ENCODE measurements around the gene CD44. TPM values are rescaled to one million over a fixed set of nuclear protein-coding genes. Genes with fewer than 3 reads are reported as not detected.
A peak's percentile ranks its signal among the peaks of the same experiment; 100 is the strongest.

Gene CD44
- total and polyA plus RNA-seq, 2 experiments from 2014 or later, result 405 to 519 TPM

DNA sequence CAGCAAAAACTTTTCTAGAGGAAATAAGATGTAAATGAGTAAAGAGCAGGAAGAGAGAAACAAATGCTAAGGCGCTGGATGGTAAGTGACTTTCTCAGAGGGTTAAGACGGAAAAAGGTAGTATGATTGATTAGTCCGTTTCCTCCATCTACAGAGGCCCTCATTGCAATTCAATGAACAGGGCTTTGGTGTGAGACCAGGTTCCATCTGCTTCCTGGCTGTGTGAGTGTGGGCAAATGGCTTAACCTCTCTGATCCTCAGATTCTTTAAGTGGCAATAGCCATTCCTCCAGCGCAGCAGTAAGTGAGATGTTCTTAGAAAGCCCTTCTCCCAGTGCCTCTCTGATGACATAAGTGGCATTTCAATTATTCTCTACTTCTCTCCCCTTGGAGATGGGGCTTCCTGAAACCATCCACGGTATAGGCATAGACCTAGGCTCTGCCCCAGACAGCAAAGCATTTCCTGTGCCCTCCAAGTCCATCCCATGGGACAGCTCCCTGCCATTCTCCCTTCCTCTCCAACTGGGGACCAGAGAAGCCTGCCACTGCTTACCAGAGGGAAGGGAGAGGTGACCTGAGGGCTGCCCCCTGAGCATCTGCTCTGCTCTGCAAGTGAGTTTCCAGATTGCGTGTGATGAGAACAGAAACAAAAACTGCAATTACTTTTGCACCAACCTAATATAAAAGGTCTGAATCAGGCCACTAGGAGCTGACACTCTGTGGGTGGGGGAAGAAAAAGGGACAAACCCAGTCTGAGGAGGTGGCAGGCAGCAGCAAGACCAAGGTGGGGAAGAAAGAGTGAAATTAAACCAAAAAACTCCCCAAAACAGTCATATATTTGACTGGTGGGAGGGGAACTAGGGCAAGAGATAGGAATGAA lies 12.7 kb upstream of the CD44 start:
- Histone ChIP-seq H3K9ac (no peak overlapping the region), H3K4me2 (ENCODE audit: unreplicated experiment) (no peak overlapping the region), H3K4me3 (no peak overlapping the region), H3K27me3 (replicated peaks; ENCODE audit: insufficient read depth) (no peaks in the 10 kb centered on the region), H4K20me1 (ENCODE audit: insufficient read depth) (no peaks in the 10 kb centered on the region), H3K27ac (no peak overlapping the region), H2AFZ (no peak overlapping the region), H3F3A (ENCODE audit: insufficient read depth) (no peaks in the 10 kb centered on the region), H3K9me2 (ENCODE audit: insufficient read depth) (no peaks in the 10 kb centered on the region), H3K79me2 (ENCODE audit: insufficient read depth) (no peaks in the 10 kb centered on the region), H3K4me1 (ENCODE audit: insufficient read depth) (no peaks in the 10 kb centered on the region), H3K9me3 (ENCODE audit: low read depth) (no peaks in the 10 kb centered on the region), H3K36me3 (ENCODE audit: low read depth) (no peaks in the 10 kb centered on the region)
- DNase-seq, result peak; percentile 7
- TF ChIP-seq EZH2 (IDR thresholded peaks at IDR 0.05; ENCODE audit: insufficient read depth, poor library complexity, severe bottlenecking) (no peak), EZH2phosphoT487 (IDR thresholded peaks at IDR 0.05; ENCODE audit: insufficient read depth, low read depth) (no peak)
- in situ Hi-C loops (cut with MboI), result no loop called here
- WGBS, 2 experiments (ENCODE audit: low coverage in 1 of 2, low lambda C conversion rate in 2 of 2, missing lambda C conversion rate in 2 of 2), result 91 to 93% methylated on average over 6 of the region's 6 CpGs

DNA sequence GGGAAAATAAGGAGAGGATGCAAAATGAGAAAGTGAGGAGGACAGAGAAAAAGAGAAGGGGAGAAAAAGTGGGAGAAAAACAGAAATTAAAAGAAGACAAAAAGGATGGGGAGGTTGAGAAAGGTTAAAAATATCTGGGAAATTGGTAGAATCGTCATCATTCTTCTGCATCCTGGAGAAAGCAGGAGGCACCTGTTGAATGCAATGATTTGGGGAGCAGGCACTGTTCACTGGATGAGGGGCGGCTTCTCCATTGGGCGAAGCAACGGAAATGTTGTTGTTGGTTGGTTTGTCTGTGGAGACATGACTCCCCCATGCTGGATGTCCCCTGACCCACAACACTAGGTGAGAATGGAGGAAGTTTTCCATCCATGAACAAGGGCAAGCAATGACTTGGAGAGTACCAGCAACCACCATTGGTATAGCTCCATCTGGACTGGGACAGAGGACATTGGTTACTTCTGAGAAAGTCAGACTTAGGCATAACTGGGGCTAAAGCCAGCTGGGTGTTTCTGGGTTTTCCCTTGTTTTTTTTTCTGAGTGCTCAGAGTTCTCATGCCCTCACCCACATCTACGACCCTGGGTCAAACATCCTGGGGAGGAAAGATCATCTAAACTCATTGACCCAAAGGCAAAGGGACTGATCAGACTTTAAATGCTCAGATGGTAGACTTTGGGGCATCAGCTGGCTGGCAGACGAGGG lies 11.9 kb upstream of the CD44 start:
- Histone ChIP-seq H3K27me3 (replicated peaks; ENCODE audit: insufficient read depth) (no peaks in the 10 kb centered on the region), H4K20me1 (ENCODE audit: insufficient read depth) (no peaks in the 10 kb centered on the region), H3K79me2 (ENCODE audit: insufficient read depth) (no peaks in the 10 kb centered on the region), H3K9me2 (ENCODE audit: insufficient read depth) (no peaks in the 10 kb centered on the region), H3K4me3 (no peak overlapping the region), H3K4me1 (ENCODE audit: insufficient read depth) (no peaks in the 10 kb centered on the region), H3K4me2 (ENCODE audit: unreplicated experiment) (no peak overlapping the region), H3K27ac (no peak overlapping the region), H3F3A (ENCODE audit: insufficient read depth) (no peaks in the 10 kb centered on the region), H3K9me3 (ENCODE audit: low read depth) (no peaks in the 10 kb centered on the region), H2AFZ (no peak overlapping the region), H3K9ac (no peak overlapping the region), H3K36me3 (ENCODE audit: low read depth) (no peaks in the 10 kb centered on the region)
- in situ Hi-C loops (cut with MboI), result no loop called here
- no peak for DNase-seq
- TF ChIP-seq EZH2phosphoT487 (IDR thresholded peaks at IDR 0.05; ENCODE audit: insufficient read depth, low read depth), result no peak
- TF ChIP-seq EZH2 (IDR thresholded peaks at IDR 0.05; ENCODE audit: insufficient read depth, poor library complexity, severe bottlenecking), result no peak
- 84 to 90% methylated on average over 6 of the region's 6 CpGs for WGBS, 2 experiments (ENCODE audit: low coverage in 1 of 2, low lambda C conversion rate in 2 of 2, missing lambda C conversion rate in 2 of 2)

DNA sequence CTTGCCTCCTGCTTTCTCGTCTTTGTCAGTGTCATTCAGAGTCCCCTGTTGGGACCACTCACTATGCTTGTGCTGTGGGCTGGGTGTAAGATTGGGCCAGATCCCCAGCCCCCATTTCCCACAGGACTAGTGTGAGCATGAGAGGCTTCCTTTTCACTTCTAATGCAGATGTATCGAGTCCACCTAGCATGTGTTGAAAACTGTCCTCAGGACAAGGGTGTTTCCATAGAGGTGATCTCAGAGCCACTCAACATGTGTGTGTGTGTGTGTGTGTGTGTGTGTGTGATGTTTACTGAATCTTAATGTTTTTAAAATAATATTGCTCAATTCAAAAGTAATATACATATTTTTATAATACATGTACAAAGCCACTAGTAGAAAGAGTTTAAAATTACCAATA lies 11.4 kb upstream of the CD44 start:
- Histone ChIP-seq H3K4me2 (ENCODE audit: unreplicated experiment) (no peak overlapping the region), H3K9me2 (ENCODE audit: insufficient read depth) (no peaks in the 10 kb centered on the region), H3K27ac (no peak overlapping the region), H3K36me3 (ENCODE audit: low read depth) (no peaks in the 10 kb centered on the region), H3F3A (ENCODE audit: insufficient read depth) (no peaks in the 10 kb centered on the region), H2AFZ (no peak overlapping the region), H4K20me1 (ENCODE audit: insufficient read depth) (no peaks in the 10 kb centered on the region), H3K79me2 (ENCODE audit: insufficient read depth) (no peaks in the 10 kb centered on the region), H3K9me3 (ENCODE audit: low read depth) (no peaks in the 10 kb centered on the region), H3K9ac (no peak overlapping the region), H3K27me3 (replicated peaks; ENCODE audit: insufficient read depth) (no peaks in the 10 kb centered on the region), H3K4me3 (no peak overlapping the region), H3K4me1 (ENCODE audit: insufficient read depth) (no peaks in the 10 kb centered on the region)
- TF ChIP-seq EZH2phosphoT487 (IDR thresholded peaks at IDR 0.05; ENCODE audit: insufficient read depth, low read depth), result no peak
- no peak for TF ChIP-seq EZH2 (IDR thresholded peaks at IDR 0.05; ENCODE audit: insufficient read depth, poor library complexity, severe bottlenecking)
- no peak for DNase-seq
- WGBS, 2 experiments (ENCODE audit: low coverage in 1 of 2, low lambda C conversion rate in 2 of 2, missing lambda C conversion rate in 2 of 2), result 71 to 73% methylated on average over 2 of the region's 2 CpGs
- in situ Hi-C loops (cut with MboI), result no loop called here

DNA sequence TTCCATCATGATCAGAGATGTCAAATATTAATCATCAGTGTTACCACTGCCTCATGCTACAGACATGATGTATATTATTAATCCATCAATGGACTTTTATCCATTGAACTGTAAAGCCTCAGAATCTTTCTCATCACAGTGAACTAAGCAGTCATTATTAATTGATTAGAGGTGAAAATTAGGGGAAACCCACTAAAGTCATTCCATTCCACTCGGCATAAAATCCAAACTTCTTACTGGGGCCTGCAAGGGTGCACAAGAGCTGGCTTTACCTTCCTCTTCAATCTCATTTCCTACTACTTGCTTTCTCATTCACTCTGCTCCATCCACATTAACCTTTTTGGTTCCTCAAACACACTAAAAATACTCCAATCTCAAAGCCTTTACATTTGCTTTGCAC lies 7.9 kb upstream of the CD44 start:
- in situ Hi-C loops (cut with MboI), result no loop called here

More for the DNA sequence above, 7.9 kb upstream of the CD44 start:
- no peak overlapping the region for H3K4me3 ChIP-seq
- H4K20me1 ChIP-seq (ENCODE audit: insufficient read depth), result no peaks in the 10 kb centered on the region
- no peak overlapping the region for H3K9ac ChIP-seq
- 94 to 100% methylated on average over 1 of the region's 1 CpG for WGBS, 2 experiments (ENCODE audit: low coverage in 1 of 2, low lambda C conversion rate in 2 of 2, missing lambda C conversion rate in 2 of 2)
- H3K27ac ChIP-seq, result no peak overlapping the region
- peaks cover 19% of the 10 kb centered on the region for H3F3A ChIP-seq (ENCODE audit: insufficient read depth)
- no peaks in the 10 kb centered on the region for H3K36me3 ChIP-seq (ENCODE audit: low read depth)
- no peaks in the 10 kb centered on the region for H3K79me2 ChIP-seq (ENCODE audit: insufficient read depth)
- no peak overlapping the region for H3K4me2 ChIP-seq (ENCODE audit: unreplicated experiment)
- H3K27me3 ChIP-seq (replicated peaks; ENCODE audit: insufficient read depth), result no peaks in the 10 kb centered on the region
- TF ChIP-seq EZH2 (IDR thresholded peaks at IDR 0.05; ENCODE audit: insufficient read depth, poor library complexity, severe bottlenecking), result no peak
- TF ChIP-seq EZH2phosphoT487 (IDR thresholded peaks at IDR 0.05; ENCODE audit: insufficient read depth, low read depth), result no peak
- no peak overlapping the region for H2AFZ ChIP-seq
- H3K9me2 ChIP-seq (ENCODE audit: insufficient read depth), result no peaks in the 10 kb centered on the region
- DNase-seq, result no peak
- no peaks in the 10 kb centered on the region for H3K9me3 ChIP-seq (ENCODE audit: low read depth)
- peaks cover 15% of the 10 kb centered on the region for H3K4me1 ChIP-seq (ENCODE audit: insufficient read depth)

Data from GM23248 (cell line).